ENCODE results near the gene PRDM11. TPM values are rescaled to one million over a fixed set of nuclear protein-coding genes. Genes with fewer than 3 reads are reported as not detected.

PRDM11 gene
- total and polyA plus RNA-seq, 10 donors, result 1.7 to 24.3 (median 15.3) TPM

GRCh38 chr11:45169310-45170072, 23.1 kb downstream of the PRDM11 start:
- no peaks in the 10 kb centered on the region for H3K36me3 ChIP-seq
- H3K27ac ChIP-seq, result no peak overlapping the region
- H3K27me3 ChIP-seq (replicated peaks in 1 of 7), result no peaks in the 10 kb centered on the region
- peaks cover 0 to 29% (median 8%) of the 10 kb centered on the region in 6 donors for H3K4me1 ChIP-seq
- intact Hi-C loops (cut with DNase I; ENCODE audit: low total_unique reads), result no loop called here
- H3K9me3 ChIP-seq, result no peaks in the 10 kb centered on the region
- WGBS, 5 donors, result 65 to 81% (median 71%) methylated on average over 3 of the region's 3 CpGs
- no peak overlapping the region for H3K4me3 ChIP-seq
- DNase-seq, result no peak
- TF ChIP-seq POLR2A (IDR thresholded peaks at IDR 0.05) (no peak), CTCF (IDR thresholded peaks at IDR 0.05 in 8 of 11, conservative IDR thresholded peaks at IDR 0.05 in 3 of 11) (no peak), POLR2AphosphoS5 (IDR thresholded peaks at IDR 0.05) (no peak)

GRCh38 chr11:45170484-45170883, 24.0 kb downstream of the PRDM11 start:
- no peaks in the 10 kb centered on the region for H3K9me3 ChIP-seq
- H3K4me1 ChIP-seq, result peaks cover 0 to 29% (median 8%) of the 10 kb centered on the region in 6 donors
- WGBS, 5 donors, result 64 to 89% (median 84%) methylated on average over 2 of the region's 2 CpGs
- no peak overlapping the region for H3K4me3 ChIP-seq
- H3K27me3 ChIP-seq (replicated peaks in 1 of 7), result no peaks in the 10 kb centered on the region
- TF ChIP-seq POLR2AphosphoS5 (IDR thresholded peaks at IDR 0.05) (no peak), POLR2A (IDR thresholded peaks at IDR 0.05) (no peak), CTCF (IDR thresholded peaks at IDR 0.05 in 8 of 11, conservative IDR thresholded peaks at IDR 0.05 in 3 of 11) (no peak)
- H3K27ac ChIP-seq, result no peak overlapping the region
- H3K36me3 ChIP-seq, result no peaks in the 10 kb centered on the region
- intact Hi-C loops (cut with DNase I; ENCODE audit: low total_unique reads), result no loop called here
- peak; percentile 41 for DNase-seq

- Histone ChIP-seq H3K27ac (no peak overlapping the region), H3K27me3 (replicated peaks in 1 of 7) (no peaks in the 10 kb centered on the region), H3K36me3 (no peaks in the 10 kb centered on the region), H3K4me3 (no peak overlapping the region), H3K9me3 (no peaks in the 10 kb centered on the region), H3K4me1 (peaks cover 0 to 29% (median 8%) of the 10 kb centered on the region in 6 donors)
- no peak for TF ChIP-seq POLR2A (IDR thresholded peaks at IDR 0.05)
- no peak for TF ChIP-seq POLR2AphosphoS5 (IDR thresholded peaks at IDR 0.05)
- no peak for TF ChIP-seq CTCF (IDR thresholded peaks at IDR 0.05 in 8 of 11, conservative IDR thresholded peaks at IDR 0.05 in 3 of 11)
- WGBS, 5 donors, result 56 to 64% (median 60%) methylated on average over 2 of the region's 2 CpGs
- peak; percentile 21 for DNase-seq
- intact Hi-C loops (cut with DNase I; ENCODE audit: low total_unique reads), result no loop called here
Measured at GRCh38 chr11:45171550-45171949, 25.1 kb downstream of the PRDM11 start.

GRCh38 chr11:45173064-45173463, 26.6 kb downstream of the PRDM11 start:
- Histone ChIP-seq H3K4me1 (peaks cover 0 to 34% (median 12%) of the 10 kb centered on the region in 6 donors), H3K36me3 (no peaks in the 10 kb centered on the region), H3K27me3 (replicated peaks in 1 of 7) (no peaks in the 10 kb centered on the region), H3K9me3 (no peaks in the 10 kb centered on the region), H3K27ac (no peak overlapping the region), H3K4me3 (no peak overlapping the region)
- DNase-seq, result no peak
- no peak for TF ChIP-seq POLR2AphosphoS5 (IDR thresholded peaks at IDR 0.05)
- no peak for TF ChIP-seq CTCF (IDR thresholded peaks at IDR 0.05 in 8 of 11, conservative IDR thresholded peaks at IDR 0.05 in 3 of 11)
- TF ChIP-seq POLR2A (IDR thresholded peaks at IDR 0.05), result no peak
- 93 to 98% (median 97%) methylated on average over 5 of the region's 5 CpGs for WGBS, 5 donors
- intact Hi-C loops (cut with DNase I; ENCODE audit: low total_unique reads), result no loop called here

Data from spleen (tissue), 11 donors.